H9 (cell line): ENCODE measurements around the gene BRICD5. TPM values are rescaled to one million over a fixed set of nuclear protein-coding genes. Genes with fewer than 3 reads are reported as not detected.

Experiments
- DNase-seq: peaks from one replicate; pipeline ENCODE4 v3.0.0-alpha.2; 2017
- H2AFZ ChIP-seq: one replicate; pipeline ENCODE4 v1.6.1; 2013; ENCODE audit warnings: mild to moderate bottlenecking, low read length, control low read depth, moderate library complexity
- H2AK5ac ChIP-seq: 2 replicates; pipeline ENCODE4 v1.6.1; 2013; ENCODE audit warnings: low read length, control low read depth, mixed read lengths; ENCODE audit not compliant: insufficient read length
- H2BK120ac ChIP-seq: one replicate; pipeline ENCODE4 v1.6.1; 2013; ENCODE audit warnings: low read depth, mild to moderate bottlenecking, low read length, control low read depth, inconsistent platforms; ENCODE audit not compliant: poor library complexity, severe bottlenecking
- H2BK12ac ChIP-seq: 2 replicates; pipeline ENCODE4 v1.6.1; 2013; ENCODE audit warnings: low read length, control low read depth, mixed read lengths, low read depth; ENCODE audit not compliant: insufficient read length
- H2BK15ac ChIP-seq: 2 replicates; pipeline ENCODE4 v1.6.1; 2013; ENCODE audit warnings: low read depth, low read length, control low read depth
- H2BK20ac ChIP-seq: one replicate; pipeline ENCODE4 v1.6.1; 2013; ENCODE audit warnings: low read depth, mild to moderate bottlenecking, low read length, control low read depth, inconsistent platforms; ENCODE audit not compliant: poor library complexity, severe bottlenecking
- H2BK5ac ChIP-seq: 2 replicates; pipeline ENCODE4 v1.6.1; 2013; ENCODE audit warnings: low read length, control low read depth, mixed read lengths; ENCODE audit not compliant: insufficient read length
- H3K14ac ChIP-seq: 2 replicates; pipeline ENCODE4 v1.6.1; 2013; ENCODE audit warnings: low read length, control low read depth; ENCODE audit not compliant: insufficient read depth
- H3K18ac ChIP-seq: 2 replicates; pipeline ENCODE4 v1.6.1; 2013; ENCODE audit warnings: low read depth, mild to moderate bottlenecking, mixed read lengths, low read length, control low read depth; ENCODE audit not compliant: insufficient read length
- H3K23ac ChIP-seq: 2 replicates; pipeline ENCODE4 v1.6.1; 2013; ENCODE audit warnings: low read length, control low read depth, mixed read lengths, low read depth; ENCODE audit not compliant: insufficient read length
- H3K23me2 ChIP-seq: 2 replicates; pipeline ENCODE4 v1.6.1; 2013; ENCODE audit warnings: low read depth, mild to moderate bottlenecking, mixed read lengths, low read length, control low read depth; ENCODE audit not compliant: insufficient read length, poor library complexity, severe bottlenecking
- H3K27ac ChIP-seq: 2 replicates; pipeline ENCODE4 v1.5.1; 2013; ENCODE audit warnings: low read length, control low read depth, mixed read lengths, low read depth; ENCODE audit not compliant: insufficient read length
- H3K27me3 ChIP-seq: 2 replicates; pipeline ENCODE4 v1.6.1; 2013; ENCODE audit warnings: low read length, control low read depth, inconsistent platforms; ENCODE audit not compliant: insufficient read depth
- H3K4ac ChIP-seq: 2 replicates; pipeline ENCODE4 v1.6.1; 2013; ENCODE audit warnings: low read depth, mild to moderate bottlenecking, control low read depth, inconsistent platforms, low read length, moderate library complexity
- H3K4me1 ChIP-seq: 2 replicates; pipeline ENCODE4 v1.6.1; 2013; ENCODE audit warnings: low read length, control low read depth, inconsistent platforms; ENCODE audit not compliant: insufficient read depth
- H3K4me2 ChIP-seq: 2 replicates; pipeline ENCODE4 v1.6.1; 2013; ENCODE audit warnings: low read length, control low read depth, mixed read lengths; ENCODE audit not compliant: insufficient read length, insufficient read depth
- H3K56ac ChIP-seq: 2 replicates; pipeline ENCODE4 v1.6.1; 2013; ENCODE audit warnings: low read depth, mild to moderate bottlenecking, mixed read lengths, low read length, control low read depth; ENCODE audit not compliant: insufficient read length
- H3K79me1 ChIP-seq: 2 replicates; pipeline ENCODE4 v1.6.1; 2013; ENCODE audit warnings: low read depth, mild to moderate bottlenecking, moderate library complexity, low read length, control low read depth, inconsistent platforms; ENCODE audit not compliant: insufficient read depth, poor library complexity, severe bottlenecking
- H3K79me2 ChIP-seq: 2 replicates; pipeline ENCODE4 v1.6.1; 2013; ENCODE audit warnings: low read length, control low read depth, inconsistent platforms; ENCODE audit not compliant: insufficient read depth
- H3K9ac ChIP-seq: 2 replicates; pipeline ENCODE4 v1.6.1; 2013; ENCODE audit warnings: low read length, control low read depth, mixed read lengths; ENCODE audit not compliant: insufficient read length; ENCODE audit errors: extremely low read depth
- H3K9me3 ChIP-seq: one replicate; pipeline ENCODE4 v1.6.1; 2013; ENCODE audit warnings: low read depth, low read length, inconsistent platforms; ENCODE audit not compliant: control insufficient read depth
- H3T11ph ChIP-seq: one replicate; pipeline ENCODE4 v1.6.1; 2013; ENCODE audit warnings: mild to moderate bottlenecking, low read length, control low read depth, inconsistent platforms
- H4K20me1 ChIP-seq: one replicate; pipeline ENCODE4 v1.6.1; 2013; ENCODE audit not compliant: control insufficient read depth, insufficient read length, insufficient read depth
- H4K5ac ChIP-seq: 2 replicates; pipeline ENCODE4 v1.6.1; 2013; ENCODE audit warnings: low read depth, mild to moderate bottlenecking, mixed read lengths, low read length, control low read depth; ENCODE audit not compliant: insufficient read length
- H4K8ac ChIP-seq: replicated peaks from 2 replicates; pipeline ENCODE4 v1.6.1; 2013; ENCODE audit warnings: low read length, control low read depth, mixed read lengths, low read depth; ENCODE audit not compliant: insufficient read length
- H4K91ac ChIP-seq: 2 replicates; pipeline ENCODE4 v1.6.1; 2013; ENCODE audit warnings: low read depth, mild to moderate bottlenecking, moderate library complexity, mixed read lengths, low read length, control low read depth; ENCODE audit not compliant: insufficient read length
- H3K27ac Mint-ChIP-seq, 3 experiments: 2 replicates in 2 of 3; 3 replicates in 1 of 3; pipeline ENCODE4 v1.8.0; 2020 to 2021; ENCODE audit warnings: mixed read lengths in 3 of 3, mild to moderate bottlenecking in 1 of 3, moderate library complexity in 1 of 3
- H3K27me3 Mint-ChIP-seq: 2 replicates; pipeline ENCODE4 v1.8.0; 2021; ENCODE audit warnings: low read depth, mild to moderate bottlenecking, moderate library complexity, mixed read lengths
- H3K36me3 Mint-ChIP-seq, 3 experiments: 2 replicates in 2 of 3; 3 replicates in 1 of 3; pipeline ENCODE4 v1.8.0; 2020 to 2021; ENCODE audit warnings: low read depth in 3 of 3, mixed read lengths in 3 of 3; ENCODE audit not compliant: insufficient read depth in 1 of 3
- H3K4me1 Mint-ChIP-seq, 2 experiments: 2 replicates each; pipeline ENCODE4 v1.8.0; 2020; ENCODE audit warnings: mixed read lengths in 2 of 2
- H3K4me3 Mint-ChIP-seq, 2 experiments: 2 replicates in 1 of 2; 3 replicates in 1 of 2; pipeline ENCODE4 v1.8.0; 2020 to 2021; ENCODE audit warnings: mild to moderate bottlenecking in 2 of 2, mixed read lengths in 2 of 2, moderate library complexity in 1 of 2
- H3K9me3 Mint-ChIP-seq, 2 experiments: 2 replicates in 1 of 2; 3 replicates in 1 of 2; pipeline ENCODE4 v1.8.0; 2020; ENCODE audit warnings: mild to moderate bottlenecking in 2 of 2, mixed read lengths in 2 of 2, moderate library complexity in 1 of 2
- WGBS: extraction: QIAGEN DNeasy Blood & Tissue Kit; methylation state at CpG from one replicate; pipeline ENCODE4 v1.1.7; 2013; ENCODE audit warnings: missing lambda C conversion rate, low lambda C conversion rate, mixed read lengths; ENCODE audit not compliant: insufficient read length; ENCODE audit errors: extremely low coverage; 5-methylcytosine and 5-hydroxymethylcytosine counted together
- total RNA-seq: library from RNA; stranded (reverse); gene quantifications from 2 replicates; pipeline ENCODE4 v1.2.1, GENCODE V29; 2021
- TF ChIP-seq, protein P1 (sequence below): fragments of 200-600 bp; sonication (generic); conservative IDR thresholded peaks from 3 replicates; pipeline ENCODE4 v1.8.0; 2021; ENCODE audit warnings: antibody characterized with exemption, mild to moderate bottlenecking

Gene BRICD5
- total RNA-seq, 1 experiment from 2014 or later: 11.9 TPM

GRCh38 chr16:2162676-2163118, 48.0 kb downstream of the BRICD5 start:
- Histone ChIP-seq H3K18ac (no peak overlapping the region), H4K91ac (no peak overlapping the region), H3K9ac (no peak overlapping the region), H2AK5ac (no peak overlapping the region), H4K8ac (no peak overlapping the region), H3K27me3 (no peaks in the 10 kb centered on the region), H3K79me1 (peaks cover 9% of the 10 kb centered on the region), H3K4me1 (no peaks in the 10 kb centered on the region), H2AFZ (no peak overlapping the region), H2BK12ac (no peak overlapping the region), H3K23me2 (no peaks in the 10 kb centered on the region), H3T11ph (no peak overlapping the region), H3K79me2 (peaks cover 31% of the 10 kb centered on the region; the same call in 1 of the 2 replicates), H2BK20ac (no peak overlapping the region), H3K23ac (no peak overlapping the region), H3K14ac (no peak overlapping the region), H3K4ac (no peak overlapping the region), H2BK5ac (no peak overlapping the region), H2BK120ac (no peak overlapping the region), H3K4me2 (no peak overlapping the region), H2BK15ac (no peak overlapping the region), H3K27ac (no peak overlapping the region), H3K9me3 (no peaks in the 10 kb centered on the region), H4K5ac (no peak overlapping the region), H4K20me1 (peaks cover 2% of the 10 kb centered on the region), H3K56ac (no peak overlapping the region)
- Mint-ChIP-seq H3K4me1 (peaks cover 3 to 14% of the 10 kb centered on the region in 2 experiments; a peak in 3 of 4 replicates), H3K27ac (no peak overlapping the region), H3K9me3 (no peaks in the 10 kb centered on the region), H3K4me3 (no peak overlapping the region), H3K27me3 (no peaks in the 10 kb centered on the region), H3K36me3 (peaks cover 9 to 28% (median 24%) of the 10 kb centered on the region in 3 experiments)
- TF ChIP-seq, protein P1, sequence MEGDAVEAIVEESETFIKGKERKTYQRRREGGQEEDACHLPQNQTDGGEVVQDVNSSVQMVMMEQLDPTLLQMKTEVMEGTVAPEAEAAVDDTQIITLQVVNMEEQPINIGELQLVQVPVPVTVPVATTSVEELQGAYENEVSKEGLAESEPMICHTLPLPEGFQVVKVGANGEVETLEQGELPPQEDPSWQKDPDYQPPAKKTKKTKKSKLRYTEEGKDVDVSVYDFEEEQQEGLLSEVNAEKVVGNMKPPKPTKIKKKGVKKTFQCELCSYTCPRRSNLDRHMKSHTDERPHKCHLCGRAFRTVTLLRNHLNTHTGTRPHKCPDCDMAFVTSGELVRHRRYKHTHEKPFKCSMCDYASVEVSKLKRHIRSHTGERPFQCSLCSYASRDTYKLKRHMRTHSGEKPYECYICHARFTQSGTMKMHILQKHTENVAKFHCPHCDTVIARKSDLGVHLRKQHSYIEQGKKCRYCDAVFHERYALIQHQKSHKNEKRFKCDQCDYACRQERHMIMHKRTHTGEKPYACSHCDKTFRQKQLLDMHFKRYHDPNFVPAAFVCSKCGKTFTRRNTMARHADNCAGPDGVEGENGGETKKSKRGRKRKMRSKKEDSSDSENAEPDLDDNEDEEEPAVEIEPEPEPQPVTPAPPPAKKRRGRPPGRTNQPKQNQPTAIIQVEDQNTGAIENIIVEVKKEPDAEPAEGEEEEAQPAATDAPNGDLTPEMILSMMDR: no peak
- no CpG with 5 or more reads among the region's 13 CpGs for WGBS
- no peak for DNase-seq
